GM18873 (cell line): ENCODE data around the gene SRSF7.
"Not testable (repeated sequence)": the region's sequence is repeated elsewhere in the genome, so short reads cannot be mapped to it uniquely, and the experiment has no call there.

Experiments used
- ATAC-seq: cut with Tn5 transposase; IDR thresholded peaks from one replicate; pipeline ENCODE4 v1.9.1; 2021; ENCODE audit warnings: mild to moderate bottlenecking, moderate library complexity, moderate number of reproducible peaks; ENCODE audit not compliant: unreplicated experiment, low FRiP score

Gene SRSF7

DNA sequence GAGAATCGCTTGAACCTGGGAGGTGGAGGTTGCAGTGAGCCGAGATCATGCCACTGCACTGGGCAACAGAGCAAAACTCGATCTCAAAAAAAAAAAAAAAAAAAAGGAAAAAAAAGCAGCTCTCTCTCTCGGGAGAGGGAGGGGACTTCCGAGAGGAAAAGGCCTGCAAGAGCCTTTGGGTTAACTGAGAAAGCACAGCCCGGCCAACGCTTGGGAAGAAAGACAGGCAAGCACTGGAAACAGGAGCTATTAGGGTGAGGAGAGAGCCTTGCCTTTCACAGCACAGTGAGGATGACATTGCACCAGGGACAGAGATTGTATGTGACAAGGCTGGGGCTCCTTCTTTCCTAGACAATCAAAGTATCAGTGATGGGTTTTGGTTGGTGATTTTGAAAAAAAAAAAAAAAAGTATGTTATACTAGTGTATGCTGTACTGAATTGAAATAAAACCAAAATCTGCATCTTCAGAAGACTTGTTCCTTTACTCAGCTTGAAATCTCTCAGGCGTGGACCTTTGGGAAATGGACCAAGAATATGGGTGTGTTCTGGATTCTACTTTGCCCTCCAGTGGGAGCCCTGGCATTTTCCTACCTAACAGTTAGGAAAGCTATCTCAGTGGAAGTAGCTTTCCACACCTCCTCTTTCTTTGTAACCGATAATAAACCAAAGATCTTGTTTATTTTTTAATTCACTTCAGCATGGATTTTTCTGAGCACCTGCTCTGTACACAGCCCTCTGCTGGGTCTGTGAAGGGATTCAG, 16.7 kb downstream of the SRSF7 start:
- no peak for ATAC-seq

DNA sequence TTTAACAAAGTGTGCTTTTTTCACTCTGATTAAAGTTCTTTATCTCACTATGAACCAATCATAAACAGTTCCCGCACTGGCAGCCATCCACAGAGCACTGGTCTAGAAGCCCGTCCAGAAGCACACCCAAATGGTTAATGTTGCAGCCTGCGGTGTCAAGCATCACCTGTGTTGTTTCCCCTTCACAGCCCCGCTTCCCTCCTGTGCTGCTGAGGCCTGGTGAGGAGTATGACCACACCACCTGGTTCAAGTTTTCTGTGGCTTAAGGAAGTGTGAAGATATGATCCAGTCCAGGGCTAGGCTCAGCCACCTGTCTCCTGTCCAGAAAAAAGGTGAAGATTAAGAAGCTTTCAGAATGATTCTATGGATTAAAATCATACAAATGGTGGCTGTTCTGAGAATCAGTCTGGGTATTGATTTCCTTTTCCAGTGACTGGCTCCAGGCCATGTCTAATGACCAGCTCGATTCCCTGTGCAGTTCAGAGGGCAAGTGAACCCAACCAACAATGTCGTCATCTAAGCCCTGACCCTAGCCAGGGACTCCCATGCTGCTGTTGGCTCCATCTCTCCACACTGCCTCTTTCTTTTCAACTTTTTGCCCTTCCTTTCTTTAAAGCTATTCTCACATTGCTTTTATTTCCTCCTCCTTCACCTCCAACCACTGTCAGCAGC, 17.7 kb downstream of the SRSF7 start:
- ATAC-seq = no peak

DNA sequence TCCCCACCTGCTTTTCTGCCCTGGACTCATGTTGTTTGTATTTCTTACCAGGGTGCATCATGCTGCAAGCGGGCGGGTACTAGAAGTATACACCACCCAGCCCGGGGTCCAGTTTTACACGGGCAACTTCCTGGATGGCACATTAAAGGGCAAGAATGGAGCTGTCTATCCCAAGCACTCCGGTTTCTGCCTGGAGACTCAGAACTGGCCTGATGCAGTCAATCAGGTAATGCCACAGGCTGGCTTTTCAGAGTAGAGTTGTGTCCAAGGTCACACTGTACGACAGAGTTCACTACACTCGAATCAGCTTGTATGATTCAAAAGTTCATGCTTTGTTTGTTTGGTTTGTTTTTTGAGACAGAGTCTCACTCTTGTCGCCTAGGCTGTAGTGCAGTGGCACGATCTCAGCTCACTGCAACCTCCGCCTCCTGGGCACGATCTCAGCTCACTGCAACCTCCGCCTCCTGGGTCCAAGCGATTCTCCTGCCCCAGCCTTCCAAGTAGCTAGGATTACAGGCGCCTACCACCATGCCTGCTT, 19.4 kb downstream of the SRSF7 start:
- no peak for ATAC-seq

DNA sequence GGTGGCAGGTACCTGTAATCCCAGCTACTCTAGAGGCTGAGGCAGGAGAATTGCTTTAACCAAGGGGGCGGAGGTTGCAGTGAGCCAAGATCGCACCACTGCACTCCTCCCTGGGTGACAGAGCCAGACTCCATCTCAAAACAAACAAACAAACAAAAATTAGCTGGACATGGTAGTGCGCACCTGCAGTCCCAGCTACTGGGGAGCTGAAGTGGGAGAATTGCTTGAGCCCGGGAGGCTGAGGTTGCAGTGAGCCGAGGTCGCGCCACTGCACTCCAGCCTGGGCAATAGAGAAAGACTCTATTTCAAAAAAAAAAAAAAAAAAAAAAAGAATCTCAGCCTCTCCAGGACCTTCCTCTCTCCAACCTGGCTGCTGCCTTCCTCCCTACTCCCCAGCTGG, 20.1 kb downstream of the SRSF7 start:
- no peak for ATAC-seq

DNA sequence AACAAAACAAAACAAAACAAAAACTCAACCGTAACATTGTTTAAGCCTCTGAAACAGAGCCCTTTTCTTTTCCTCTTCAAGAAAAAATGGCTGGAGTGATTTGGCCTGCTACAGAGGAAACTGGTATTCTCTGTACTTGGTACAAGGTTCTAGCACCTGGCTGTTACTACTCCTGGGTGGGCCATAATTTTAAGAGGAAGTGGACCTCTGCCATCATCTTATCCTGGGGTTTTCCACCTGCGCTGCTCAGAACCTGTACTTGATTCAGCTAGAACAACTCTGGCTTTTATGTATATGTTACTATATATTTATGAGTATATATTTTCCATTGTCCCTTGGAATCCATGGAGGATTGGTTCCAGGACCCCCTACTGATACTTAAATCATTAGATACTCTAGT, 22.5 kb downstream of the SRSF7 start:
- ATAC-seq = no peak

DNA sequence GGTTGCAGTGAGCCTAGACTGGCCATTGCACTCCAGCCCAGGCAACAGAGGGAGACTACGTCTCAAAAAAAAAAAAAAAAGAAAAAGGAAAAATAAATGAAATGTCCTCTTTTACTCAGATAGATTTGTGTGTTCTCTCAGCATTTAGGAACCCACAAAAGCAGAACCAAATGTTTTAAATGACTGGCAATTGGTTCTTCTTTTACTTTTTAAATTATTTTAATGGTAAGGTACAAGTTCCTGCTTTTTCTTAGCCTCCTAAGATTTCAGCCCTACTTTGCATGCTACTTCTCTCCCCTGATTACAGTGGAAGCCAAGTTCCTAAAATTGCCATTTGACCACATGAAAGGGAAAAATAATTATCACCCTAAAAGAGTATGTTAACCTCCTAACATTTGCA, 23.5 kb downstream of the SRSF7 start:
- ATAC-seq = no peak

DNA sequence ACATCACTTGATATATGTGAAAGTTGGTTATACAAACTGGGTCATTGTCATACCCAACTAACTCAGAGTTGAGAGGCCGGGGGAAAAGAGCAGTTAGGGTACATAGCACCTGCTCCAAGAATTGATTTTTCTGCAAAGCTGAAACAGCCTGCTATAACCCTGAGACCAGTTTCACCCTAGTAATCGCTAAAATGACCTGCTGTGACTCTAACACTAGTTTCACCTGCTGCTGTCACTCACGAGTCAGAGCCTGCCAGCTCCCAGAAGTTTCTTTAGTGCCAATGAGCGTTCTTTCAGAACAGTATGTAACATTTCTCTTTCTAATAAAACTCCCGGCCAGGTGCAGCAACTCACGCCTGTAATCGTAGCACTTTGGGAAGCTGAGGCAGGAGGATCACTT, 28.0 kb downstream of the SRSF7 start:
- ATAC-seq = no peak

DNA sequence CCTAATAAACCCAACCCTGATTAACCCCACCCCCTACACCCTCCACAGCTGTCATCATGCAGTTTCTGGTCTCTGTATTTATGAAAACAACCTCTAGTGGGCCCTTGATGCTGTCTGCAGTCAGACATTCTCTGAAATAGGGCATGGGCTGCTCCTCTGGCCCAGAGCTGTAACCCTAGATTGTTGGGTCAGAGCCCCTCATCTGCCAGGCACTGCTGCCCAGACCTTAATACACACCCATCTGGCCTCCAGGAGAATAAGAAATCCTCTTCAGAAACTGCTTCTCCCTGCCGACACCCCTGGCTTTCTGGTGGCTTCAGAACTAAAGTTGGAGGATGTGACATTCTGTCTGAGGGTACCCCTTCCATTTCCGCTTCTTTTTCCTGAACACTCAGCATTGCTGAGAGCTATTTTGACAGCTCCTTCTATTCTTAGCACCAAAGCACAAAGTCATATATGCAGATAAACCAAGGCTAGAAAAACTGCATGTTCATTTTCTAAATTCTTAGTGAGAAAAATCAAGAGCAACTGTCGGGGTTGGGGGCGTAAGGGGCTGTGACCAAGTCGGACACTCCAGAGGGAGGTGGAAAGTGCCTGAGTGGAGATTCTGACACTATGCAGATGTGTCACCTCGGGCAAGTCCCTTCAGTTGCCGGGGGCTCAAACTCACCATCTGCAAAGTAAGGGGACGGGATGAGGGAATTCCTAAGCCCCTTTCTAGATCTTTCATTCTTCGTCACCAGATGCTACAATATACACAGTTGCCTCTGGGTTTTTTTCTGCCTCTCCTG, 28.7 kb downstream of the SRSF7 start:
- no peak for ATAC-seq

DNA sequence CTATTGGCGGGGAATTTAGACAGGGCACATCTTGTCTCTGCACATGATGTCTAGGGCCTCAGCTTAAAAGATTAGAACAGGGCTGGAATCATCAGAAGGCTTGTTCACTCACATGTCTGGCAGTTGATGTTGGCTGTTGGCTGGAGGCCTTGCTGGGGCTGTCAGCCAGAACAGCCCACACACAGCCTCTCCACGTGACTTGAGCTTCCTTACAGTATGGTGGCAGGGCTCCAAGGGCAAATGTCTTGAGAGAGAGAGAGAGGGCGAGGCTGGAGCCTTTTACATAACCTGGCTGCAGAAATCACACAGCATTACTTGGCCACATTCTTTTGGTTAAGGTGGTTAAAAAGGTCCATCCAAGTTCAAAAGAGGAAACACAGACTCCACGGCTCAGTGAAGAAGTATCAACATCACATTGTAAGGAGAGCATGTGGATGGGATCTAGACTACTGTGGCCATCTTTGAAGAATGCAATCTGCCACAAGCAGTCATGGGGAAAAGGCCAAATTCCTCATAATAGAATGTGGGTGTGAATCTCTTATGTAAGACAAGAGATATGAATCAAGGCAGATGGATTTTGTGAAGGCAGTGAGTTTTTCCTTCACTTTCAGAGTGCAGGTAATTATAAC, 30.4 kb downstream of the SRSF7 start:
- ATAC-seq = no peak

DNA sequence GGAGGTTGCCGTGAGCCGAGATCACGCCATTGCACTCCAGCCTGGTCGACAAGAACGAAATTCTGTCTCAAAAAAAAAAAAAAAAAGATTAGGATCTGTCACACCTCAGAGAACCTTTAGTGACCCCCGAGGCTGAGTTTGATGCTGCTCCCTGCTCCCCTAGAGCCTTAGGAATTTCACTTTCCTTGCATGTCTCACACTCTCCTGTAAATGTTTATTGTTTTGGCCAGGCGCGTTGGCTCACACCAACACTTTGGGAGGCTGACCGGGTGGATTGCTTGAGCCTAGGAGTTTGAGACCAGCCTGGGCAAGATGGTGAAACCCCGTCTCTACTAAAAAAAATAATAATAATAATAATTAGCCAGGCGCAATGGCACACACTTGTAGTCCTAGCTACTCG, 31.5 kb downstream of the SRSF7 start:
- no peak for ATAC-seq

DNA sequence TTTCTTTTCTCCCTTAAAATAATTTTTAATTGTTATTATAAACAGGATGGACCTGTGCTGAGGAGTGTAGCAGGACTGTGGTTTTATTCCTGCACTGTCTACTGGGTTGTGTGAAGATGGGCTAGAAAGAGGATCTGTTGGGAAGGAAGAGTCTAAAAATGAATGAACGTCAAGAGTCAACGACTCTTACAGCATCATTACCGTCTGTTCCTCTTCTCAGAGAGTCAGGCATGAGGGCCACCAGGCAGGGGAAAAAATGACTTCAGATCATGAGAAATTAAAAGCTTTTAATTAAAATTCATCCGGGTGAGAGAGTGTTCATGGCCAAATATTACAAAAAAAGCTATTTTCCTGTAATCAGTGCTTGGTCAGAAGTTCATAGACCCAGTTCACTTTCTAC, 32.6 kb downstream of the SRSF7 start:
- no peak for ATAC-seq

DNA sequence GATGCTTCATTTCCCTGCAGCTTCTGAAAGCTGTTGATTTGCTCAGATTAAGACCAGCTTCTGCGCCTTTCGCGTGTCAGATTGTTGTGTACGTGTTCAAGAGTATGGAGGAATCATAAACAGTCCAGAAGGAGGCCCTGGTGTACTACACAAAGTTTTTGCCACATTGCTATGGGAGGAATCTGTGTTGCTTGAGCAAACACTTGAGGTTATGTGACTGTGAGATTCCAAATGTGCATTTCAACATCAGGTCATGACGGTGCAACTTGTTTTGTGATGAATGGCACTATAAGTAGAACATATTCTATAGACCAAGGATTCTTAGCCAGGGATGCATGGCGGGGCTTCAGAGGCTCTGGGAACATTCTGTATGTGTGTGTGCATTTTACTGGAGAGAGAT, 35.0 kb downstream of the SRSF7 start:
- no peak for ATAC-seq

DNA sequence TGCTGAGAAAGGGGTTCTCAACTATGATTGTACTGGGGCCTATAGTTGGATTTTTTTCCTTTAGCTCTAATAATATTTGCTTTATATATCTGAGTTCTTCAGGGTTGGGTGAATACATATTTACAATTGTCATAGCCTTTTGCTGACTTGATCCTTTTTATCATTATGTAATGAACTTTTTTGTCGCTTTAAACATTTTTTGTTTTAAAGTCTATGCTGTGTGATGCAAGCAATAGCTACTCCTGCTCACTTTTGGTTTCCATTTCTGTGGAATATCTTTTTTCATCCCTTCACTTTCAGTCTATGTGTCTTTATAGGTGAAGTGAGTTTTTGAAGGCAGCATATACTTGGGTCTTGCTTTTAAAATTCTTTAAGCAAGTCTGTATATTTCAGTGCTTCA, 36.2 kb downstream of the SRSF7 start:
- ATAC-seq = not testable (repeated sequence)

DNA sequence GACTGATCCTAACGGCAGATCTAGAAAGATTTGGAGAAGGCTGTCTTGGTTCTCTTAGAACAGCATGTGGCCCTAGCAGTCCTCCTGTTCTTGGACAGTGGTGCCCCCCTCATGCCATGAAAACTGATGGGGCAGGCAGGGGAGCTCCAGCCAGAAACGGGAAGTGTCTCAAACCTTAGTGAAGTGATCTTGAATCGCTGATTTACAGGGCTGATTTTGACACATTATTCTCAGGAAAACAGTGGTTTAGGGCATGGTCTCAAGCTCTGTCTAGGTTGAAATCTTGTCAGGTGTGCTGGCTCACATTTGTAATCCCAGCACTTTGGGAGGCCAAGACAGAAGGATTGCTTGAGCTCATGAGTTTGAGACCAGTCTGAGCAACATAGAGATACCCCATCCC, 37.8 kb downstream of the SRSF7 start:
- ATAC-seq = no peak

DNA sequence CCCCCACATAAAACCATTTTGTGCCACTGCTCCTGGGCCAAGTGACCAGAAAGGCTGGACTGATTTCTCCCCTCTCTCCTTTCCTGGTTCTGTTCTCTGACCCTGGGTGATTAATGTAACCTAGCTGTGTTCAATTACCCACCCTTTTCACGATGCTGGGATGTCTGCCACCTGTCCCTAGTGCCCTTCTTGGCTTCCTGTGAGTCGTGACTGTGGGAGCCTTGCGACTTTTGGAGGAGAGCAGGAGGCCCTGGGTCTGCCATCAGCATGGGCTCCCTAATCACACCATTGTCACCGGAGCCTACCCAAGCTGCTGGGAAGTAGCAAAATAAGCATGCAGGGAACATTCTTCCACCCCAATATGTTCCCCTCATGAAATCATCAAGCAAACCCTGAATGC, 38.3 kb downstream of the SRSF7 start:
- ATAC-seq = no peak

DNA sequence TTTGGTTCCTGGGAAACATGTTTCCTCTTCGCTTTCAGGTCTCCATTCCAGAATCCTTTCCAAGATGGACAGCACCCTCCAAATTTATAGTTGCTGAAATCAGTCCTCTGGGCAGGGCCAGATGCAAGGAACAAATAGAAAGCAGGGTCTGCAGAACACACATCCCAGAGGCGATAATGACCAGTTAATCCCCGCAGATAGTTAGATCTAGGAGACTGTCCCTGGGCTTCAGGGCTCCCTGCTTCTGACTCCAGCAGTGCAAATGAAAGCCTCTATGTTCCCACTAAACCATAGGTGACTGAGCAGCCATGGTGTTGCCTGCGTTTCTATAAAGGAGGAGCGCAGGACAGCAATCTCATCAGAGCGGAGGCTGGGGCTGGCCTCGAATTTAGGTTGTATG, 38.7 kb downstream of the SRSF7 start:
- ATAC-seq = no peak

DNA sequence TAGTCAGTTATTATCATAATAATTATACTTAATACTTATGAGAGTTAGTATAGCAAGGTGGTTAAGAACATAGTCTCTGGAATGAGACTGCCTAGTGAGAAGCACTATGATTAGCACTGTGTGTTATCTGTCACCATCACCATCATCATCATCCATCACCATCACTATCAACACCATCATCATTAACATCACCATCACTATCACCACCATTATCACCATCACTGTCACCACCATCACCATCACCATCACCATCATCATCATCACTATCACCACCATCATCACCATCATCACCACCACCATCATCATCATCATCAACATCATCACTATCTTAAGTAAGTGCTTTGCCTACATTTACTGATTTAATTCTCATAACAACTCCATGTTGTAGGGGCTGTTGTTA, 39.6 kb downstream of the SRSF7 start:
- no peak for ATAC-seq

DNA sequence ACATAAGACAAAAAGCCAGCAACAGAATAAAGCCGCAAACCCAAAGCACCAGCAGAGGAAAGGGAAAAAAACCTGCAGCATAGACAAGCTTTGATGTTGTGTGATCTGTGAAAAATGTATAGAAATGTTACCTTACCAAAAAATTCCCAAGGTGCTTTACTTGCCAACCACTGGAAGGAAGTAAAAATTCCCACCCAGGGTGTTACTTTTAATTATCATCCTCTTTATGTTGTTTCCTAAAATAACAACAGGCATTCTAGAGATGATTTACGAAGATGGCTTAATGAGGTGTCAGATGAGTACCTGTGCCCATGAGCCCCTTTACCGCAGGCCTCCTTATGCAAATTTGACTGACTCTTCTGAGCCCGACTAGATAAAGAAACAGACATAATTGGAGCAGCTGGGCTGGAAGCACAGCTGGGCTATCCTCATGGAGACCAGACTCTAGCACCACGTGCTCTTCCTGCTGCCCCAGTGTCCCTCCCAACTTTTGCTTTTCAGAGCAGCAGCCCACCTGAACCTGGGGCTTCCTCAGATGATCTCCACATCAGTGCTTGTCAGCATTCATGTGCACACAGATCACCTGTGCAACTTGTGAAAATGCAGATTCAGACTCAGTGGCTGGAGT, 41.5 kb downstream of the SRSF7 start:
- peak; percentile 79 for ATAC-seq

DNA sequence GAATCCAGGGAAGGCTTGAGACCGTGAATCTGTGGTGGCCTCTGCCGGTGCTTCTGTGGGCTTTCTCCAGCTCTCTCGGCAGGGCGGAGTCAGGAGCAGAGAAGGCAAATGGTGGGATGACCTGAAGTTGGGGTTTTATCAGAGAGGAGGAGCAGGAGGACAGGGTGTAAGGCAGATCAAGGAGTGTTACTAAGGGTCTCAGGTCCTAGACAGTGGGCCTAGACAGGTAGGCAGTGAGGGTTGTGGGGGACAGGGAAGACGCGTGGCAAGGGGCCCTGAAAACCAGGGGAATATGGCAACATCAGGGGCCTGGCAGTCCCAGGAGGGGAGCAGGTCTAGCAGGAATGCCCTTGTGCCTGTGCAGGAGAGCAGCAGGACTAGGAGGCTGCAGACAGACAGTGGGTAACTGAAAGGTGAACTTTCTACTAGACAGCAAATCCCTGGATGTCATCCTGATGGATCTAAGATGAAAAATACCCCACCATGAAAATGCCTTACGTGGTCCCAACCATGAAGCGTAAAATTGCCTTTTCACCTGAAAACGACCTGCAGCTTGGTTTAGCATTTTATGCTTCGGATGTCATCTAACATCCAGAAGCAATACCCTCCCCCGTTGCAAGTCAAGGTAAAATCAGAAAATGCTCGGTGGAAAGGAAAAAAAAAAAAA, 42.1 kb downstream of the SRSF7 start:
- ATAC-seq = no peak

DNA sequence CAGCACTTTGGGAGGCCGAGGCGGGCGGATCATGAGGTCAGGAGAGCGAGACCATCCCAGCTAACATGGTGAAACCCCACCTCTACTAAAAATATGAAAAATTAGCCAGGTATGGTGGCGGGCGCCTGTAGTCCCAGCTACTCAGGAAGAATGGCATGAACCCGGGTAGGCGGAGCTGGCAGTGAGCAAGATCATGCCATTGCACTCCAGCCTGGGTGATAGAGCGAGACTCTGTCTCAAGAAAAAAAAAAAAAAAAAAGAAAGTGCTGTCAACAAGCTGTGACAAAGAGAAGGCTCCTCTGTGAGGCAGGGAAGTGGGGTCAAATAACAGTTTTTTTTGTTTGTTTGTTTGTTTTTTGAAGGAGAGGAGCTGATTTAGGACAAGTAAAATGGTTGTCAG, 42.7 kb downstream of the SRSF7 start:
- not testable (repeated sequence) for ATAC-seq
